ENCODE results near the gene ZFPM1. TPM values are rescaled to one million over a fixed set of nuclear protein-coding genes. Genes with fewer than 3 reads are reported as not detected.

Gene ZFPM1
- total RNA-seq: 3.7 and 6.2 TPM in 2 replicates

- H3K27me3 ChIP-seq (ENCODE audit: control insufficient read depth, insufficient read depth, low read length): peaks cover 23% of the 10 kb centered on the region
- no peak for DNase-seq (ENCODE audit: low read depth)
- no peak for TF ChIP-seq CTCF (IDR thresholded peaks at IDR 0.05; ENCODE audit: insufficient read depth, low read length, poor library complexity, severe bottlenecking)
- no peaks in the 10 kb centered on the region for H3K36me3 ChIP-seq (ENCODE audit: control insufficient read depth, insufficient read depth, low read length)
- H3K4me3 ChIP-seq (ENCODE audit: low read depth, low read length): peak within 1 kb of the TSS; percentile 67
Measured at GRCh38 chr16:88453217-88453531, at the start of gene ZFPM1. ZFPM1 (plus strand) TSS chr16:88453280; CDS start chr16:88453639, 359 bp downstream.

GRCh38 chr16:88403794-88404581 lies 49.1 kb upstream of the ZFPM1 start:
- no peak for TF ChIP-seq CTCF (IDR thresholded peaks at IDR 0.05; ENCODE audit: insufficient read depth, low read length, poor library complexity, severe bottlenecking)
- no peaks in the 10 kb centered on the region for H3K36me3 ChIP-seq (ENCODE audit: control insufficient read depth, insufficient read depth, low read length)
- no peak for DNase-seq (ENCODE audit: low read depth)
- H3K4me3 ChIP-seq (ENCODE audit: low read depth, low read length): no peak overlapping the region
- H3K27me3 ChIP-seq (ENCODE audit: control insufficient read depth, insufficient read depth, low read length): no peaks in the 10 kb centered on the region

GRCh38 chr16:88404769-88405168 lies 48.3 kb upstream of the ZFPM1 start:
- Histone ChIP-seq H3K27me3 (ENCODE audit: control insufficient read depth, insufficient read depth, low read length) (no peaks in the 10 kb centered on the region), H3K4me3 (ENCODE audit: low read depth, low read length) (no peak overlapping the region), H3K36me3 (ENCODE audit: control insufficient read depth, insufficient read depth, low read length) (no peaks in the 10 kb centered on the region)
- no peak for DNase-seq (ENCODE audit: low read depth)
- no peak for TF ChIP-seq CTCF (IDR thresholded peaks at IDR 0.05; ENCODE audit: insufficient read depth, low read length, poor library complexity, severe bottlenecking)

- H3K27me3 ChIP-seq (ENCODE audit: control insufficient read depth, insufficient read depth, low read length): no peaks in the 10 kb centered on the region
- no peak for DNase-seq (ENCODE audit: low read depth)
- no peak for TF ChIP-seq CTCF (IDR thresholded peaks at IDR 0.05; ENCODE audit: insufficient read depth, low read length, poor library complexity, severe bottlenecking)
Measured at GRCh38 chr16:88405216-88406060, 47.6 kb upstream of the ZFPM1 start.

GRCh38 chr16:88406096-88407041 lies 46.7 kb upstream of the ZFPM1 start:
- TF ChIP-seq CTCF (IDR thresholded peaks at IDR 0.05; ENCODE audit: insufficient read depth, low read length, poor library complexity, severe bottlenecking): no peak
- no peak overlapping the region for H3K4me3 ChIP-seq (ENCODE audit: low read depth, low read length)
- H3K27me3 ChIP-seq (ENCODE audit: control insufficient read depth, insufficient read depth, low read length): no peaks in the 10 kb centered on the region
- no peaks in the 10 kb centered on the region for H3K36me3 ChIP-seq (ENCODE audit: control insufficient read depth, insufficient read depth, low read length)
- DNase-seq (ENCODE audit: low read depth): no peak

More at GRCh38 chr16:88405216-88406060, 47.6 kb upstream of the ZFPM1 start:
- Histone ChIP-seq H3K36me3 (ENCODE audit: control insufficient read depth, insufficient read depth, low read length) (no peaks in the 10 kb centered on the region), H3K4me3 (ENCODE audit: low read depth, low read length) (no peak overlapping the region)

Measured in kidney epithelial cell (primary cell).